ENCODE results near the gene AHCTF1. TPM values are rescaled to one million over a fixed set of nuclear protein-coding genes. Genes with fewer than 3 reads are reported as not detected.

Gene AHCTF1, protein sequence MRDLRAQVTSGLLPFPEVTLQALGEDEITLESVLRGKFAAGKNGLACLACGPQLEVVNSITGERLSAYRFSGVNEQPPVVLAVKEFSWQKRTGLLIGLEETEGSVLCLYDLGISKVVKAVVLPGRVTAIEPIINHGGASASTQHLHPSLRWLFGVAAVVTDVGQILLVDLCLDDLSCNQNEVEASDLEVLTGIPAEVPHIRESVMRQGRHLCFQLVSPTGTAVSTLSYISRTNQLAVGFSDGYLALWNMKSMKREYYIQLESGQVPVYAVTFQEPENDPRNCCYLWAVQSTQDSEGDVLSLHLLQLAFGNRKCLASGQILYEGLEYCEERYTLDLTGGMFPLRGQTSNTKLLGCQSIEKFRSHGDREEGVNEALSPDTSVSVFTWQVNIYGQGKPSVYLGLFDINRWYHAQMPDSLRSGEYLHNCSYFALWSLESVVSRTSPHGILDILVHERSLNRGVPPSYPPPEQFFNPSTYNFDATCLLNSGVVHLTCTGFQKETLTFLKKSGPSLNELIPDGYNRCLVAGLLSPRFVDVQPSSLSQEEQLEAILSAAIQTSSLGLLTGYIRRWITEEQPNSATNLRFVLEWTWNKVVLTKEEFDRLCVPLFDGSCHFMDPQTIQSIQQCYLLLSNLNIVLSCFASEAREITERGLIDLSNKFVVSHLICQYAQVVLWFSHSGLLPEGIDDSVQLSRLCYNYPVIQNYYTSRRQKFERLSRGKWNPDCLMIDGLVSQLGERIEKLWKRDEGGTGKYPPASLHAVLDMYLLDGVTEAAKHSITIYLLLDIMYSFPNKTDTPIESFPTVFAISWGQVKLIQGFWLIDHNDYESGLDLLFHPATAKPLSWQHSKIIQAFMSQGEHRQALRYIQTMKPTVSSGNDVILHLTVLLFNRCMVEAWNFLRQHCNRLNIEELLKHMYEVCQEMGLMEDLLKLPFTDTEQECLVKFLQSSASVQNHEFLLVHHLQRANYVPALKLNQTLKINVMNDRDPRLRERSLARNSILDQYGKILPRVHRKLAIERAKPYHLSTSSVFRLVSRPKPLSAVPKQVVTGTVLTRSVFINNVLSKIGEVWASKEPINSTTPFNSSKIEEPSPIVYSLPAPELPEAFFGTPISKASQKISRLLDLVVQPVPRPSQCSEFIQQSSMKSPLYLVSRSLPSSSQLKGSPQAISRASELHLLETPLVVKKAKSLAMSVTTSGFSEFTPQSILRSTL (N-terminal part only)
- total RNA-seq (21.1 TPM), polyA plus RNA-seq (ENCODE audit: insufficient read depth in 1 of 8, insufficient read length in 8 of 8, low replicate concordance in 1 of 8) (10 to 100 TPM; 22.9 to 35.9 (median 28.9) TPM)
- long read RNA-seq, donor 1: 0 reads
- long read RNA-seq, donor 2: 0 reads
- long read RNA-seq, donor 3: 0 reads
- long read RNA-seq, donor 4: 0 reads
- long read RNA-seq, donor 5, partial matches to known transcripts: 76 of 76 reads
- long read RNA-seq, donor 5, other reads (novel, unspliced or antisense): 0 of 76 reads
- long read RNA-seq, donor 6: 0 reads
- long read RNA-seq, donor 7, full-length matches to known transcripts: 1 of 9 reads
- long read RNA-seq, donor 7, partial matches to known transcripts: 8 of 9 reads
- long read RNA-seq, donor 7, other reads (novel, unspliced or antisense): 0 of 9 reads
- long read RNA-seq, donor 8, partial matches to known transcripts: 9 of 9 reads
- long read RNA-seq, donor 8, other reads (novel, unspliced or antisense): 0 of 9 reads
- long read RNA-seq, donor 9: 0 reads
- long read RNA-seq, donor 10, partial matches to known transcripts: 6 of 6 reads
- long read RNA-seq, donor 10, other reads (novel, unspliced or antisense): 0 of 6 reads
- long read RNA-seq, donor 11: 0 reads

GRCh38 chr1:246931549-246932365 lies at the start of gene AHCTF1:
Gene AHCTF1 (minus strand): TSS chr1:246931948. CDS start chr1:246918370, 13,578 bp downstream.
- Histone ChIP-seq H3K27ac (ENCODE audit: low read length) (peak within 1 kb of the TSS; percentile 95), H3K4me1 (ENCODE audit: control insufficient read depth, insufficient read depth, low read length) (peaks cover 10% of the 10 kb centered on the region), H3K4me3 (ENCODE audit: low read length) (peak within 1 kb of the TSS; percentile 76), H3K27me3 (ENCODE audit: control insufficient read depth, insufficient read depth, low read length) (no peaks in the 10 kb centered on the region), H3K9me3 (replicated peaks; ENCODE audit: control insufficient read depth, low read depth, low read length) (no peaks in the 10 kb centered on the region), H3K36me3 (ENCODE audit: control insufficient read depth, insufficient read depth, low read length) (peaks cover 6% of the 10 kb centered on the region)
- DNase-seq: peak; percentile 100
- under 1% methylated on average over 89 of the region's 90 CpGs for WGBS (ENCODE audit: insufficient coverage)

DNA sequence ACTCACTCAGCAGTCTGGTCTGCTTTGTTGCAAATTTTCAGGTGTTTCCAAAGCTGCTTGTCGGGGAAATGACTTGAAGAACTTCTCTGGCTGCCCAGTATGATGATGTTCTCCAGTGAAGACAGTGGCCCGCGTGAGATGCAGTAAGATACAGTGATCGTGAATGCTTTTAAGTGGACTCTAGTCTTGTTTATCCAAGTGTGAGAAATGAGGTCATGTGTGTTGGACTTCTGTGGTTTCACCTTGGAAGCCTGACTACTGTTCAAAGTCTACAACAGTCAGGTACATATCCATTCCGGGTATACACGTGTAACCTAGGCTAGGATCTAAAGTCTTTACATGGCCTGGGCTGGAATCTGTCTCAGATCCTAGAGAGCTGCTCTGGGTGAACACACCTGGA lies 47.0 kb upstream of the AHCTF1 start:
- H3K4me3 ChIP-seq (ENCODE audit: low read length): no peak overlapping the region
- H3K36me3 ChIP-seq (ENCODE audit: control insufficient read depth, insufficient read depth, low read length): no peaks in the 10 kb centered on the region
- WGBS (ENCODE audit: insufficient coverage): 100% methylated on average over 2 of the region's 6 CpGs
- no peaks in the 10 kb centered on the region for H3K27me3 ChIP-seq (ENCODE audit: control insufficient read depth, insufficient read depth, low read length)
- no peak overlapping the region for H3K27ac ChIP-seq (ENCODE audit: low read length)
- no peaks in the 10 kb centered on the region for H3K4me1 ChIP-seq (ENCODE audit: control insufficient read depth, insufficient read depth, low read length)
- no peak for DNase-seq
- peaks cover 15% of the 10 kb centered on the region for H3K9me3 ChIP-seq (replicated peaks; ENCODE audit: control insufficient read depth, low read depth, low read length)

DNA sequence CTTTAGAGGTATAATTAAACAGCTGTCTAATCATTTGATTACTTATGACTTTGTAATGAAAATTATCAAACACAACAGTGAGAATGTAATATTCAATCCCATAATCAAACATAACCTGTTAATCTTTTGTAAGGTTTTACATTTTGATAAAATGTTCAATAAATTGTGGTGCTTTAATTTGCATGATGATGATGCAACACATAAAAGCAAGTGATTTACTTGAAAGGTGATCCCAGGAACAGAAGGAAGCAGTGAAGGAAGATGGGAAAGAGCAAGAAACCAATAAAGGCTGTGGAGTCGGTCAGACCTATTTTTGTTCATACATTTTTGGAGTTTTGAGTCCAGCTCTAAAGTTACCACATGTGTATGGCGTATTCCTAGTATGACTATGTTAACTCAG lies 46.5 kb upstream of the AHCTF1 start:
- H3K4me1 ChIP-seq (ENCODE audit: control insufficient read depth, insufficient read depth, low read length): no peaks in the 10 kb centered on the region
- H3K27ac ChIP-seq (ENCODE audit: low read length): no peak overlapping the region
- no peak overlapping the region for H3K4me3 ChIP-seq (ENCODE audit: low read length)
- WGBS (ENCODE audit: insufficient coverage): 100% methylated on average over 2 of the region's 2 CpGs
- no peaks in the 10 kb centered on the region for H3K27me3 ChIP-seq (ENCODE audit: control insufficient read depth, insufficient read depth, low read length)
- no peak for DNase-seq
- no peaks in the 10 kb centered on the region for H3K36me3 ChIP-seq (ENCODE audit: control insufficient read depth, insufficient read depth, low read length)
- peaks cover 14% of the 10 kb centered on the region for H3K9me3 ChIP-seq (replicated peaks; ENCODE audit: control insufficient read depth, low read depth, low read length)

DNA sequence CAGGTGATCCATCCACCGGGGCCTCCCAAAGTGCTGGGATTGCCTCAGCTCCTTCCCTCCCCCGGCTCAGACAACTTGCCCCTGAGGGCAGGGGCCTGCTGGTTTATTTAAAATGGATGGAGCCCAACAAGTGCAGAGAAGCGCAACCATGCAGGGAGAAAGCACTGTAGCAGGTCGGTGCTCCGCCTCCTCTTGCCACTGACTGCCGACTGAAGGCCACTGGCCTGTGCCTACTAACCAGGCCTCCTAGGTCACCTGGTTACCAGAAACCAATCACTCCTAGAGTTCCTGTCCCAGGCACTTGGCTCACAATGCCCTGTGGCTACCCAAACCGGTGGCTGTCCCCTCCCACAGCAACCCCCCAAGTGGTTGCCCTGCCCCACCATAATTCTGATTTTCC lies 40.2 kb upstream of the AHCTF1 start:
- no peak overlapping the region for H3K4me3 ChIP-seq (ENCODE audit: low read length)
- H3K4me1 ChIP-seq (ENCODE audit: control insufficient read depth, insufficient read depth, low read length): no peaks in the 10 kb centered on the region
- WGBS (ENCODE audit: insufficient coverage): 97% methylated on average over 5 of the region's 7 CpGs
- no peak overlapping the region for H3K27ac ChIP-seq (ENCODE audit: low read length)
- peaks cover 26% of the 10 kb centered on the region for H3K9me3 ChIP-seq (replicated peaks; ENCODE audit: control insufficient read depth, low read depth, low read length)
- DNase-seq: no peak
- no peaks in the 10 kb centered on the region for H3K36me3 ChIP-seq (ENCODE audit: control insufficient read depth, insufficient read depth, low read length)
- H3K27me3 ChIP-seq (ENCODE audit: control insufficient read depth, insufficient read depth, low read length): no peaks in the 10 kb centered on the region

DNA sequence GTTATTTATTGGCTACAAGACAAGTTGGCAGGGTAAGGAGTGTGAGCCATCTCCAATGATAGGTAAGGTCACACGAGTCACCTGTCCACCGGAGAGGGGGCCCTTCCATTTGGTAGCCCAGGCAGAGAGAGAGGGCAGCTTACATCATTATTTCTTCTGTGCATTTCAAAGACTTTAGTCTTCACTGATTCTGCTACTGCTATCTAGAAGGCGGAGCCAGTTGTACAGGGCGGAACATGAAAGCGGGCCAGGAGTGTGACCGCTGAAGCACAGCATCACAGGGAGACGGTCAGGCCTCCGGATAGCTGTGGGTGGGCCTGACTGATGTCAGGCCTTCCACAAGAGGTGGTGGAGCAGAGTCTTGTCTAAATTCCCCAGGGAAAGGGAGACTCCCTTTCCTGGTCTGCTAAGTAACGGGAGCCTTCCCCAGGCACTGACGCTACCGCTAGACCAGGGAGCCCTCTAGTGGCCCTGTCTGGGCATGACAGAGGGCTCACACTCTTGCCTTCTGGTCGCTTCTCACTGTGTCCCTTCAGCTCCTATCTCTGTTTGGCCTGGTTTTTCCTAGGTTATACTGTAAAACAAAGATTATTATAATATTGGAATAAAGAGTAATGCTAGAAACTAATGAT lies 39.5 kb upstream of the AHCTF1 start:
- H3K27ac ChIP-seq (ENCODE audit: low read length): no peak overlapping the region
- WGBS (ENCODE audit: insufficient coverage): 86% methylated on average over 8 of the region's 12 CpGs
- peaks cover 23% of the 10 kb centered on the region for H3K9me3 ChIP-seq (replicated peaks; ENCODE audit: control insufficient read depth, low read depth, low read length)
- H3K27me3 ChIP-seq (ENCODE audit: control insufficient read depth, insufficient read depth, low read length): no peaks in the 10 kb centered on the region
- DNase-seq: peak; percentile 3
- H3K4me3 ChIP-seq (ENCODE audit: low read length): no peak overlapping the region
- no peaks in the 10 kb centered on the region for H3K4me1 ChIP-seq (ENCODE audit: control insufficient read depth, insufficient read depth, low read length)
- no peaks in the 10 kb centered on the region for H3K36me3 ChIP-seq (ENCODE audit: control insufficient read depth, insufficient read depth, low read length)

DNA sequence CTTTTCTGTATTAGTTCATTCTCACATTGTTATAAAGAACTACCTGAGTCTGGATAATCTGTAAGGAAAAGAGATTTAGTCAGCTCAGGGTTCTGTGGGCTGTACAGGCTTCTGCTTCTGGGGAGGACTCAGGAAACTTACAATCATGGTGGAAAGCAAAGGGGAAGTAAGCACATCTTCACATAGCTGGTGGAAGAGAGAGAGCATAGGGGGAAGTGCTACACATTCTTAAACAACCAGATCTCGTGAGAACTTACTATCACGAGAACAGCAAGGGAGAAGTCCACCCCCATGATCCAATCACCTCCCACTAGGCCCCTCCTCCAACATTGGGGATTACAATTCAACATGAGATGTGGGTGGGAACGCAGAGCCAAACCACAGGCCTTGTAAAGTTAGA lies 37.9 kb upstream of the AHCTF1 start:
- WGBS (ENCODE audit: insufficient coverage): no CpG with 5 or more reads among the region's 3 CpGs
- no peak overlapping the region for H3K4me3 ChIP-seq (ENCODE audit: low read length)
- no peak overlapping the region for H3K27ac ChIP-seq (ENCODE audit: low read length)
- H3K27me3 ChIP-seq (ENCODE audit: control insufficient read depth, insufficient read depth, low read length): no peaks in the 10 kb centered on the region
- no peaks in the 10 kb centered on the region for H3K36me3 ChIP-seq (ENCODE audit: control insufficient read depth, insufficient read depth, low read length)
- H3K4me1 ChIP-seq (ENCODE audit: control insufficient read depth, insufficient read depth, low read length): no peaks in the 10 kb centered on the region
- DNase-seq: no peak
- peaks cover 23% of the 10 kb centered on the region for H3K9me3 ChIP-seq (replicated peaks; ENCODE audit: control insufficient read depth, low read depth, low read length)

GRCh38 chr1:246966502-246966901 lies 34.8 kb upstream of the AHCTF1 start:
- Histone ChIP-seq H3K4me1 (ENCODE audit: control insufficient read depth, insufficient read depth, low read length) (no peaks in the 10 kb centered on the region), H3K36me3 (ENCODE audit: control insufficient read depth, insufficient read depth, low read length) (no peaks in the 10 kb centered on the region), H3K27me3 (ENCODE audit: control insufficient read depth, insufficient read depth, low read length) (no peaks in the 10 kb centered on the region), H3K4me3 (ENCODE audit: low read length) (no peak overlapping the region), H3K9me3 (replicated peaks; ENCODE audit: control insufficient read depth, low read depth, low read length) (peaks cover 16% of the 10 kb centered on the region), H3K27ac (ENCODE audit: low read length) (no peak overlapping the region)
- no CpG with 5 or more reads among the region's 2 CpGs for WGBS (ENCODE audit: insufficient coverage)
- no peak for DNase-seq

- Histone ChIP-seq H3K27me3 (ENCODE audit: control insufficient read depth, insufficient read depth, low read length) (no peaks in the 10 kb centered on the region), H3K36me3 (ENCODE audit: control insufficient read depth, insufficient read depth, low read length) (no peaks in the 10 kb centered on the region), H3K9me3 (replicated peaks; ENCODE audit: control insufficient read depth, low read depth, low read length) (no peaks in the 10 kb centered on the region), H3K4me3 (ENCODE audit: low read length) (no peak overlapping the region), H3K27ac (ENCODE audit: low read length) (no peak overlapping the region), H3K4me1 (ENCODE audit: control insufficient read depth, insufficient read depth, low read length) (no peaks in the 10 kb centered on the region)
- WGBS (ENCODE audit: insufficient coverage): no CpG with 5 or more reads among the region's 1 CpG
- DNase-seq: peak; percentile 52
Measured at GRCh38 chr1:246959944-246960693, 28.4 kb upstream of the AHCTF1 start.

All from muscle of leg (tissue), 16 donors.